GM21360 (cell line): ENCODE measurements around the gene GPC6.

Experiments used
- ATAC-seq: cut with Tn5 transposase; IDR thresholded peaks from one replicate; pipeline ENCODE4 v1.9.1; 2021; ENCODE audit warnings: mild to moderate bottlenecking, moderate library complexity; ENCODE audit not compliant: unreplicated experiment

GPC6 gene

DNA sequence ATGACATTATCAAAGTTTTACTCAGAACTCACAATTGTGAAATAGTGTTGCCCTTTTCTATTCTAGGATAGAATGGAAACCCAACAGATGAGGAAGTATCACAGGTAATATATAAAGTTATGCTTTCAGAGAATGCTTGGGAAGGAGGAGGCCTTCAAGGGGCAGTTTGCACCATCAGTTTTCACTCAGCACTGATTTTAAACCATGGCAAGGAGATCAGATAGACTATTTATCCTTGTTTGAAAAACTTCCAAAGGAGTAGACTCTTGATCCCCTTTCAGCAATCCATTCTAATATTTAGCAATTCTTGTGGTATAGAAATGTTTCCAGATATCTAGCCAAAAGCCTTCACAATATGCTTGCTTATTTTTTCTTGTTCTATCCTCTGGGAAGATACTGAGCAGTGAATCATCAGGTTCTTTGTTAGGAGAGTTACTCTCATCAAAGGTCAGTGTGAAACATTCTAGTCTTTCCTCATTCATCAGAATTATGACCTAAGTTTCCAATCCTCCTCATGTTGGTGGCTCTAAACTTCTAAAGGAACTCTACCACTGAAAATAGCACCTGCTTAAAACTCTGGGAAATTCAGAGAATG lies 3.8 kb downstream of the GPC6 start:
- no peak for ATAC-seq

DNA sequence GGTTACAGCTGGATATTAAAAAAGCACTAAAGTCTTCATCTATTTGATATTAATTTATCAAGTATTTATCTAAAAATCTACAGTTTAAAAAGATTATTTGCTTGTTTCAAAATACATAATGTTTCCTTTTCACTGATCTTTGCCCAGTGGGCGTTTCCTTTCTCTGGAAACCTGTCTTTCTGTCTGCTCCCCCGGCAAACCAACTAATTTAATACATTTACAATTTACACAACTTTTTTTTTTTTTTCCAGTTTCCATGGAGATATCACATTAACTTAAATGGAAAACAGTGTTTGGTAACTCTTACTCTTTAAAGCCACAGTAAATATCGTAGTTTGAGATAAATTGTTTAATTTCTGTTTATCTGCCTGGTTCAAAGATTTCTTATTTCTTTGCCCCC lies 5.3 kb downstream of the GPC6 start:
- ATAC-seq, result no peak

DNA sequence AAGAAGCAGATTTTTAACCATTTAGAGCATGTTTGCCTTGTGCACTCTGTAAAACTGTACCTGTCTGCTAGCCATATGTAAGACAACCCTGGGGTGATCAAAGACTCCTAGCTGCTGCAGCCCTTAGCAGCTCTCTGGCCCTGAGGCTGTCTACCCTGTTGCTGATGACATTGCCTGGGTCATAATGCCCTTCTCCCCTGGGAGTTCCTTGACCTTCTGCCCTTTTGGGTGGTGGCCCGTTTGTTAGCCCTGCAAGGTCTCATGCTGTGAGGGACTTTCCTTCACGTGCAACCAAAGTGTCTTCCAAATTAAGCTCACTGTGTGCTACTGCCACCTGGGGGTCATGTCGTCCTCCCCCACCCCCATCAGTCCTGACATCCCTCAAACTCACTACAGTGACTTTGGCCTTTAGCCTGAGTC lies 7.4 kb downstream of the GPC6 start:
- no peak for ATAC-seq

DNA sequence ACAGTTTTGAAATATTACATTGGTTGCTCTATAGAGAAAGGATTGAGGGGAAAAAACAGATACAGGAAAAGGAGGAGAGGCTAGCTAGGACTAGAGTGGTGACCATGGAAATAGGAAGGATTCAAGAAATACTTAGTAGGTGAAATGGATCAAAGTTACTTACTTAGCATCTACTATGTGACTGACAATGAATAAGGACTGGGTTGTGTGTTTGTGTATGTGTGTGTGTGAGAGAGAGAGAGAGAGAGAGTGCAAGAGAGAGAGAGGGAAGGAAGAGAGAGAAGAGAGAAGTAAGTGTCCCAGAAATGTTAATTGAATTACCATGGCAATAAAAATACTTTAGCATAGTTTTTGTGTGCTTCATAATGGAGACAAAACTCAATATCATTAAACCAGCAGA lies 7.9 kb downstream of the GPC6 start:
- no peak for ATAC-seq

DNA sequence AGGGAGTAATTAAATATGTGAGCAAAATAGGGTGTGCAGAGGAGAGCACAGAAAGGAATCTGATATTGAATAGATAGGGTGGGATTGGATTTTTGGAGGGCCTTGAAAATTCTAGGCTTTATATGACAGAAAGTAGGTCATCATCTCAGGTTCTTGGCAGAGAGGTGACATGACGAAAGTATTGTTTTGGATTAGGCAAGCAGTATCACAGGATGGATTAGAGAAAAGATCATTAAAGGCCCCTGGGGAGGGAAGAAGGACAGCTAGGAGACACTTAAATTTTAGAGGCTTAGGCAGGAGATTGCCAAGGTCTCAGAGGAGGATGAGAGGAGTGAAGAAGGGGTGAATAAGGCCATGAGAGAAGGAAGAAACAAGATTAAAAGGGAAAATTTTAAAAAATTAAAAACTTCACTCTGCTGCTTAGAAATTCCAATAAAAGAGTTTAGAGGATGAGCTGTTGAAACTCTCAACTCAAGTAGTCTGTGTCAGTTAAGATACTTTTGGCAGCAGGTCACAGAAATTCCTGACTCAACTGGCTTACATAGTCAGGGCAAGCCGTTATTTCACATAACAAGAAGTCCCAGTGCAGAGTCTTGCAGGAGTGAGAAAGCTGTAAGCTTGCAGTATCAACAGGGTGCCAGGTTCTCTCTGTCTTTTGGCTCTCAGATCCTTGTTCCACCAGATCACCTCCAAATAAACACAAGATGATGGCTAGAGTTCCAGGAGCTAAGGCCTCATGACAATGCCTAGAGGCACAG lies 8.8 kb downstream of the GPC6 start:
- no peak for ATAC-seq

DNA sequence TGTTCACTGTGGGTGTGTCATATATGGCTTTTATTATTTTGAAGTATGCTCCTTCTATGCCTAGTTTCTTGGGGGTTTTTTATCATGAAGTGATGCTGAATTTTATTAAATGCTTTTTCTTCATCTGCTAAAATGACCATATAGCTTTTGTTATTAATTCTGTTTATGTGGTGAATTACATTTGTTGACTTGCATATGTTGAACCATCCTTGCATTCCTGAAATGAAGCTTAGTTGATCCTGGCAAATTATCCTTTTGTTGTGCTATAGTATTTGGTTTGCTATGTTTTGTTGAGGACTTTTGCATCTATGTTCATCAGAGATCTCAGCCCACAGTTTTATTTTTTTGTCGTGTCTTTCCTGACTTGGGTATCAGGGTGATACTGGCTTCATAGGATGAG lies 12.1 kb downstream of the GPC6 start:
- no peak for ATAC-seq

DNA sequence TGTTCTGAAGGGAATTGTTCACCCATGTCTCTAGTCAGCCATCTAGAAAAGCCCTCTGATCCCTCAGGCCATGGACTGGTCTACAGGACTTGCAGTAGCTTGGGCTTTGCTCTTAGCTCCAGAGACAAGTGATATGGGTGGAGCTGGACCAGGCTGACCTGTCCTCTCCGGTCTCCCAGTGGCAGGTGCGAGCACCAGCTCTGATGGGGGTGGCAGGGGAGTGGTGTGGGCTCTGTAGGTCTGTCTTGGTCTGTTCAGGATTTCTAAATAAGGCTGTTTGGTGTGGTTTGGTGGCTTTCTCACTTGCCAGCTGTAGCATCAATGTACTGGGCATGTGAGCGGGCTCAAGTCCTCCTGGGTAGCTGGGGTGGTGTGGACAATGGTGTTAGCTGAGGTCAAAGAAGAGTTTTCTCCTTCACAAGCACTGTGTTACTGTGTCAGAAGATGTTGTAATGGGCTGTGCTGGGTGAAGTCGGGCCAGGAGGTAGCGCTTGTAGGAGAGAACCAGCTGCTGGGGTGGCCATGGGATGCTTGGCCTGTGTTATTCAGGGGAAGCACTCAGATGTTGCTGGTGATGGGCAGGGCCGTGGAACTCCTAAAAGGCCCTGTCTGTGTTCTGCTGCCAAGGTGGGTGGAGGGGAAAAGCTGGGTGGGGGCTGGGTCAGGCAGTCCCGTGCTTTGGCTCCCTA lies 16.9 kb downstream of the GPC6 start:
- no peak for ATAC-seq

DNA sequence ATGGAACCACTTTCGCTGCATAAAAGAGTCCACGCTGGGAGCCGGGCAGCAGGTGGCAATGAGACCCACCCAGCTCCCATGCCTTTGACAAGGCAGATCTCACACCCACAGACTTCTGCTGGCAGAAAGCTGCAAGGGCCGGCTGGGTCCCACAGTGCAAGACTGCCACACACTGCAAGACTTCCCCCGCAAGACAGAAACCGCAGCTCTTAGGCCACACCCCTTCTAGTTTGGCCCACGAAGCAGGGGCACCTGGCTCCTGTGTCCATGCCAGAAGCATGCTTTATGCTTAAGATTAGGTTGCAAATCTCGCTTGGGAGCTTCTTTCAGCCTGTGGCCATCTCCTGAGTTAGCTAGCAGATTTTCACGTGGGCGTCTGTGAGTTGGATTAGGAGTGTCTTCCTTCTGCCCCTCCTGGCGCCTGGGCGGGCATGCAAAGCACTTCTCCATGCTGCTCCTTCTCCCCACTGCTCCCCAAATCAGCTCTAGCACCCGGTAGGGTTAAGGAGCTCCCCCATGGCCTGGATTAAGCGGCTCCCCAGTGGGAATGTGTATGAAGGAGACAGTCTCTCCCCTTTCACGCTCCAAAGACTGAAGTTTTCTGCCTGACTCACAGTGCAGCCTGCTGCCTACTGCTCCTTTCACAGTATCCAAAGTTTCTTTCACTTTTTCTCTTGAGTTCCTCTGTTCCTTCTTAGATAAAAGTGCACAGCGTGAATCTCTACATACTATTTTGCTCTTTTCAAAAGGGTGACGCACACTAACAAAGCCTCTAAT lies 17.7 kb downstream of the GPC6 start:
- no peak for ATAC-seq

DNA sequence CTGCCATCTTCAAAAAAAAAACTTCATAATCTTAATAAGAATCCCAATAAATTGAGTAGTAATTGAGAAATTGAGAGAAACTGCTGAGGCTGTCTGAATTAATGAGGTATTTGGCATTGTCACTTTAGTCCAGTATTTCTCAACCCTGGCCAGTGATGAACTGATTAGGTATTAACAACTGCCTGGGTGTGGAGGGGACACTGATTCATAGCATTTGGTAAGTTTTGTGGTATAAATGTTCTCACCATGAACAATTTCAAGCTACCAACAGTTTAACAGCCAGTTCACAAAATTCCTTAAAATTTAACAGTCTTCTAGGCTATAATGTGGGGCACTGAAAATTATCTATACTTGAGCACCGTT lies 18.3 kb downstream of the GPC6 start:
- no peak for ATAC-seq

DNA sequence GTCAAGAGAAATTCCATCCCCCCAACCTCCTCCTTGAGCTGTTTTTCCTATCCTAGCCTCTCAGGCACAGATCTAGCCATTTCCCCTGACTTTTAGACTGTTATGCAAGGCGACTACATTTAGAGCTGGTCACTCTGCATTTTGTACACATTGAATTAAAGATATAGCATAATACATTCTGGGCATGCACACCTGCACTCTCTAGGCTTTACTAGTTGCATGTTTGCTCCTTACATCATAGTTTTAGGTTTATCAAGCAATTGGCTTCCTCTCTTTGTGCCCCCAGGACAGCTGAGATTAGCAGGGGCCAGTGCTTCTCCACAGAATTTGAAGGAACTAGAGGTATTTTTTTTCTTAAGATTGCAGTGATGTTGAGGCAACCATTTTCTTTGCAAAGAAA lies 19.5 kb downstream of the GPC6 start:
- ATAC-seq, result no peak

DNA sequence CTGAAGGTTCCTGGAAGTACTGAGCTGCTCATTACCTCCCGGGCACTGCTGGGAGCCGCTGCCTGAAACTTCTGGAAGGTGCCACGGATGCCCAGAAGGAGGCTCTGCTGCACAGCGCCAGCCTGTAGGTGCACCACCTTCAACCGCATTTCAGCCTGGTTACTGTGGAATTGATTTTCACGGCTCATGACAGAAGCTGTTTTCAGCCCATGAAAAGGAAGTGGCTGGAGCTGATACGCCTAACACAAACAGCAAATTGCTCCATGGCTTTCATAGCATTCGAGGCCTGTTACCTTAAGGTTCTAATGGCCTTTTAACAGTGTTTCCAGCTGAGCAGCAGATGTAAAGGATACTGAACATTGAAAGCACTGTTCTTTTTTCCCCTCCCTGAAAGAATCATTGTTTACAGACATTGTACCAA lies 22.0 kb downstream of the GPC6 start:
- ATAC-seq, result no peak

DNA sequence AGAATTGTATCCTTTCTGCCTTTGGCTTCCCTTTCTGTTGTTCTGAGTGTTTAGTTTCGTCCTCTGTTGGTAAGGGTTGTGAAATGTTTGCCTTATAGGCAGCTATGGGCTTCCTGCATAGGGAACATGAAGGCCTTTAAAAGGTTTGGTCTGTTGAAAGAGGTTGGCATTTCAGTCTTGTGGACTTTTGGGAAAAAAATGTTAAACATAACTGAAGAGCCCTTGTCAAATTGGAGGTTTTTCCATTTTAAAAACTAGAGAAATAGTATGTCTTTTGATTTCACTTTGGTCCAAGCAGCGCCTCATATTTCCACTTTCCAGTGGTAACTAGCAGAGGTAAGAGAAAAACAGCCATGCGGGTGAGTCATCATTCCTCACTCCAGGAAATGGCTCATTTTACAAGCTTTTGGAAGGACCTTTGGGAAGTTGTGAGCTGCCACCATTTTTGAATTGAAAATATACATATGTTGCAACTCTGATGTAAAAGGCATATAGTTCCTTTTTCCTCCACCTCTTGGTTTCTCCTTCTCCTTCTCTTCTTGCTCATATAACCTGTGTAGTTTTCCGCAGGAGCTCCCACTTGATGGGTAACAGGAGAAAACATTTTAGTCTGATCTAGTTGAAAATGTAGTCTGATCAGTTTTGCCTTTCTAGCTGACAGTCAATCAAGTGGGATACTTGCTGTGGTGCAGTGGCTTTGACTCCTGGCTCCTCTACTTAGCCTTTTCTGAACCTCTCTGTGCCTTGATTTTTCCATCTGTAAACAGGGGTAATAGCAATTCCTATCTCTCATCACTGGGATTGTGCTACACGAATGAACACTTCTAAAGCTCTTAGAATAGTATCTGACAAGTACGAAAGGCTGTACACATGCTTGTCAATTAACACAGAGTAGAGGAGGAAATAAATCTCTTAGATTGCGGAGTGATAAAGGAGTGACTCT lies 23.0 kb downstream of the GPC6 start:
- no peak for ATAC-seq

DNA sequence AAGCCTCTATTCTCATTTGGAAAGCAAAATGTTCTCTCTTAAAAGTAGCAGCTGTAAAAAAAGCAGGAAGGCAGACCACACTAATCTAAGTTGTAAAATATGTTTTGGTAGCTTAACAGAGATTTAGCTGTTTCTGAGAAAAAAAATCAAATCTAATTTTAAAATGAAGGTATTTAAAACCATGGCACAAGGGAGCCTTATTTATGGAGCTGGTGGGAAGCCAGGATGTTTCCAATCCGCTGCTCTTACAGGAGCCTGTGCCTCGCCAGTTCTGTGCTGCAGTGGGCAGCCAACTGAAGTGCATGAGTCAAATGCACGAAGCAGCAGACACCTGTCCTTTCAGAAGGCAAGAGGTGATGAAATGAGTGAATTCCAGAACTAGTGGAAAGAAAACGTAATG lies 28.2 kb downstream of the GPC6 start:
- ATAC-seq, result no peak

DNA sequence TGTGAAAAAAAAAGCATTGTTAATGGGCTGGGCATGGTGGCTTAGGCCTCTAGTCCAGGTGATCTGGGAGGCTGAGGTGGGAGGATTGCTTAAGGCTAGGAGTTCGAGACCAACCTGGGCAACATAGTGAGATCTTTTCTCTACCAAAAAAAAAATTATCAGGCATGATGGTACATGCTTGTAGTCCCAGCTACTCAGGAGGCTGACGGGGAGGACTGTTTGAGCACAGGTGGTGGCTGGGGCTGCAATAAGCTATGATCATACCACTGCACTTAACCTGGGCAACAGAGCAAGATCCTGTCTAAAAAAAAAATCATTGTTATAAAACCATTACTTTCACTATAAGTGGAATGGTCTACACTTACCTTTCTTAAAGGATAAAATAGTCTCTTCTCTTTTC lies 30.4 kb downstream of the GPC6 start:
- ATAC-seq, result no peak

DNA sequence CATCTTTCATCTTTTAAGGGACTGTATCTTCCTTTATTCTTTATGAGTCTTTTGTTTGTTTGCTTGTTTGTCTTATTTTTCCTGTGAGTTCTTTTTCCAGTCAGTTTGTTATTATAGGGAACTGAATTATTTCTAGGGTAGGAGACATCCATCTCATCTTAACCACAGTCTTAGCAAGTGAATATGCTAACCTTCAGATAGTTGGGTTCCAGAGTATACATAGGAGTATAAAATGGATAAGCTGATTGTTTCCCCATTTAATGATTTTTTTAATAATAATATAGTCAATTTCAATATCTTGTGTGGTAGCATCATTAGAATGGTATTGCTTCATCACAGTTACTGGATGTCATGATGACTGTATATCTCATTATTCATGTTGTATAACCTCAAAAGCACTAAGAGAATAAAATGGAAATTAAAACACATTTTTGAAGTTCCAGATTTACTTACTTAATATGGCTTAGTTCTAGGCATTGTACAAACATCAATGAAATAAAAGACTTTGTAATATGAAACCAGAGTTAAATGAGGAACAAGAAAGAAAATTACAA lies 33.0 kb downstream of the GPC6 start:
- no peak for ATAC-seq

DNA sequence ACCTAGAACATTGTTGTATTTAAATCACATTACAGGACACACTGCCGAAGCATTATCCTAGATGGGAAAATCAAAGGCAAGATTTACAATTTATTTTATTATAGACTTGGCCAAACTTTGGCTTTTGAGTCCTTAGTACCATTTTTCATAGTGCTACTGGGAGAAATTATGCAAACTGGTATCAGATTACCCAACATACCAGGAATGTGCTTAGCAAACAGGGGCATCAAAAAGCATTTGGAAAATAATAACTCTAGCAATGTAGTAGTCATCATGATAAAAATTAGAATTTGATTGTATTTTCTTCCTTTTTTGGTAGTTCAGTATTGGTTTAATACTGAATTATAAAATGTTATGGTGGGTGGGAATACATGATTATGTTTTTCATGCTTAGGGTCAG lies 34.0 kb downstream of the GPC6 start:
- ATAC-seq, result no peak

DNA sequence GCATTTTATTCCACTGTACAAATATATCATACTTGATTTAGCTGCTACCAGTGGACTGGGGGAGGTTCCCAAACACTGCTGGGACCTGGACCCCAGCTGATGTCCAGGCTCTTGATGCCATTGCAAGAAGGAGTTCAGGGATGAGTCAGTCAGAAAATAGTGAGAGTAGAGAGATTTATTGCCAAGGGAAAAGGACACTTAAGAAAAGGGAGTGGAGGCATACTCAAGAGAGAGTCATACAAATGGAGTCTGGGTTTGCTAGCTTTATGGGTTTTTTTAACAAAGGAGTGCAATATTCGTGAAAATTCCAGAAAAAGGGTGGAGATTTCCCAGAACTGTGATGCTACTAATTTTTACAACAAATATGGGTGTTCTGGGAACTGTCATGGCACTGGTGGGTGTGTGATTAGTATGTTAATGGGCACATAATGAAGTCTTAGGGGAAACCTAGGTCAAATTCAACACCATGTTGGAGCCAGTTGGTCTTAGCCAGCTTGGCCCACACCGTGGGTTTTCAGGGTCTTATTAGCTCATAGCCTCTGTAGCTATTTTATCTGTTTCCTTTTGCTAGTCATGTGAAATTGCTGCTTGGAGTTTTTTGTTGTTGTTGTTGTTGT lies 36.2 kb downstream of the GPC6 start:
- ATAC-seq, result no peak

DNA sequence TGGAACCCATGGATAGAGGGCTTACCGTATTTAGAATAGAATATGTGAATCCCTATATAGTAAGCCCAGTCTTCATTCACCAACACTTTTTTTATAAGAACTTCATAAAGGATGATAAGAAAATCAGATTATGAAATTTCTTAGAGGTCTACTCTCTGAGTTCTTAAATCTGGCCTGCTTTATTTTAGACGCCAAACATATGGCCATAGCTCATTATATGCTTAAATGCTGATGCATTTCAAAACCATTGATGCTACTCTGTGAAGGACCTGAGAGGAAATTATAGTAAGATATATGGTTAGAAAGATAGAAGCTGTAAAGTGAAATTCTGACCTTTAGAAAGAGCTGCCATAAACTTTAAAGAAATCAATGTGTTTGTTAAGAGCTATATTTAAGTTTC lies 38.3 kb downstream of the GPC6 start:
- no peak for ATAC-seq

DNA sequence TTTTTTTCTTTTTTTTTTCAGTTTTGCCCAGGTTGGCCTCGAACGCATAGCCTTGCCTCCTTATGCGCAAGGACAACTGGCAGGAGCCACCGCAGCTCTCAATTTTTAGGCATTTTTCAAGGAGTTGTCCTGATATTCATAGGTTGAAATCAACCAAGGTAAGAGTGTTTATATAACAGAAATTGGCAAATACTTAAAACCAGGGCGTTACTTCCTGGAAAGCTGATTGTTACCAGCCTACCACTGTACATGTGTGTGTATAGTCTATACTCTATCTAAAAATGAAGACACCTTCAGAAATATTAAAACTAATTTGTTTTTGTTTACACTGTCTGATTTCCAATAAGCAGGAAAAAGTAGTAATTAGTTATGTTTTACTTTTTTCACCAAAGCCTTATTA lies 39.2 kb downstream of the GPC6 start:
- ATAC-seq, result no peak

DNA sequence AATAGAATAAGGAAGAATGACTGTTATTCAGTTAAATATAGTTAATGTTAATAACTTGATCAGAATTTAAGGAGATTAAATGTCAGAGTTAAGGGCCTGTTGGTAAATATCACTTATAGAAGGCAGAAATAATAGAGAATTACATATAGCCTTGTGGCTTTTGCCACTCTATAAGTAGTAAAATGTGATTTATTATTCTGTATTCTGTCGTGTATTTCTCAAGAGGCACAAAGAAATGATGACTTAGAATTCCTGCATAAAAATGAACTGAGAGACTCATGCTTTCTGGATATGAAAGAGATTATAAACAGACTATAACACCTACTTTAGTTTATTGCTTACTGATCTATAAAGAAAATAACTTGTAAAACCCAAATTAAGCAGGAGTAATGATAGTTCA lies 40.1 kb downstream of the GPC6 start:
- ATAC-seq, result no peak
